HCT116 (cell line): ENCODE results near the gene PREP. TPM values are rescaled to one million over a fixed set of nuclear protein-coding genes. Genes with fewer than 3 reads are reported as not detected.

Source experiments
- ATAC-seq: fragments of 200-7000 bp; cut with Tn5 transposase; 2 replicates; pipeline ENCODE4 v1.9.1; 2020; ENCODE audit warnings: mild to moderate bottlenecking, moderate library complexity
- BruUV-seq: library from RNA; stranded (reverse); fragments of 400-500 nt; replicated peaks from 2 replicates; lab custom pipeline; 2021; lab: Mats Ljungman, UMichigan
- CTCF ChIA-PET: fragments of 300-600 bp; sonication (Branson Sonifier 250); formaldehyde crosslinking; loops from one replicate; lab custom pipeline; 2021; ENCODE audit warnings: antibody characterized with exemption; lab: Charles Lee
- POLR2A ChIA-PET: fragments of 300-600, 350-600 bp; sonication (Branson Sonifier 250); formaldehyde crosslinking; loops from one replicate; lab custom pipeline; 2021; ENCODE audit warnings: antibody characterized with exemption; lab: Charles Lee
- RAD21 ChIA-PET, 2 experiments: fragments of 300-600 bp; sonication (Branson Sonifier 250); formaldehyde crosslinking; loops; one replicate each; lab custom pipeline; 2023; ENCODE audit warnings: low total read pairs in 2 of 2; ENCODE audit not compliant: uncharacterized antibody in 2 of 2, unreplicated experiment in 2 of 2, low non-redundant PET in 1 of 2; lab: Charles Lee
- DNase-seq: peaks from one replicate; pipeline ENCODE4 v3.0.0-alpha.2; 2010; ENCODE audit warnings: low read depth, low spot score
- H2AFZ ChIP-seq: fragments of 200-600 bp; shearing (Covaris generic), sonication (generic); 2 replicates; pipeline ENCODE4 v1.6.1; 2017; ENCODE audit warnings: low read depth, mixed run types, mixed read lengths, antibody characterized with exemption, low read length; ENCODE audit not compliant: poor library complexity, severe bottlenecking
- H3K27ac ChIP-seq: 2 replicates; pipeline ENCODE4 v1.5.1; 2012; ENCODE audit warnings: low read depth, low read length
- H3K27me3 ChIP-seq: fragments of 200-600 bp; sonication (generic); 2 replicates; pipeline ENCODE4 v1.6.1; 2016; ENCODE audit warnings: mixed run types, low read length, mixed read lengths; ENCODE audit not compliant: insufficient read depth
- H3K36me3 ChIP-seq, 2 experiments: fragments of 200-500 bp in 1 of 2; fragments of 200-600 bp in 1 of 2; sonication (Bioruptor generic) in 1 of 2; sonication (generic) in 1 of 2; 2 replicates each; pipeline versions ENCODE4 v1.5.1 to v1.6.1; 2014 to 2016; ENCODE audit warnings: low read length in 2 of 2, inconsistent platforms in 1 of 2, mixed read lengths in 1 of 2, mixed run types in 1 of 2; ENCODE audit not compliant: insufficient read depth in 2 of 2, control insufficient read depth in 1 of 2
- H3K4me1 ChIP-seq, 2 experiments: fragments of 200-600 bp in 1 of 2; sonication (generic) in 1 of 2; 2 replicates each; pipeline versions ENCODE4 v1.5.1 to v1.6.1; 2012 to 2017; ENCODE audit warnings: low read length in 2 of 2, inconsistent platforms in 1 of 2, mild to moderate bottlenecking in 1 of 2, mixed read lengths in 1 of 2, mixed run types in 1 of 2, moderate library complexity in 1 of 2; ENCODE audit not compliant: insufficient read depth in 2 of 2, control insufficient read depth in 1 of 2
- H3K4me2 ChIP-seq: fragments of 200-600 bp; sonication (generic); 2 replicates; pipeline ENCODE4 v1.6.1; 2017; ENCODE audit warnings: mixed run types, low read length, mixed read lengths
- H3K4me3 ChIP-seq, 2 experiments: fragments of 200-600 bp in 1 of 2; sonication (generic) in 1 of 2; replicated peaks in 1 of 2; 2 replicates each; pipeline ENCODE4 v1.5.1; 2011 to 2016; ENCODE audit warnings: low read length in 2 of 2, control low read depth in 1 of 2, low read depth in 1 of 2, mild to moderate bottlenecking in 1 of 2, mixed read lengths in 1 of 2, mixed run types in 1 of 2
- H3K79me2 ChIP-seq: fragments of 200-600 bp; sonication (generic); 2 replicates; pipeline ENCODE4 v1.6.1; 2017; ENCODE audit warnings: mild to moderate bottlenecking, mixed run types, low read length, moderate library complexity, mixed read lengths; ENCODE audit not compliant: insufficient read depth
- H3K9ac ChIP-seq: fragments of 200-600 bp; sonication (generic); 2 replicates; pipeline ENCODE4 v1.6.1; 2016; ENCODE audit warnings: low read length, mixed read lengths
- H3K9me2 ChIP-seq: fragments of 200-600 bp; sonication (generic), shearing (Covaris generic); 2 replicates; pipeline ENCODE4 v1.6.1; 2017; ENCODE audit warnings: mixed run types, mild to moderate bottlenecking, moderate library complexity; ENCODE audit not compliant: insufficient read depth
- H3K9me3 ChIP-seq, 2 experiments: fragments of 200-500 bp in 1 of 2; fragments of 200-600 bp in 1 of 2; sonication (Bioruptor generic) in 1 of 2; sonication (generic) in 1 of 2; 2 replicates each; pipeline ENCODE4 v1.6.1; 2014 to 2017; ENCODE audit warnings: low read length in 2 of 2, mixed read lengths in 2 of 2, inconsistent platforms in 1 of 2, low read depth in 1 of 2, mild to moderate bottlenecking in 1 of 2, mixed run types in 1 of 2, moderate library complexity in 1 of 2; ENCODE audit not compliant: control insufficient read depth in 1 of 2, insufficient read depth in 1 of 2
- H4K20me1 ChIP-seq: fragments of 200-600 bp; sonication (generic), shearing (Covaris generic); 2 replicates; pipeline ENCODE4 v1.6.1; 2017; ENCODE audit warnings: mixed run types, mild to moderate bottlenecking, moderate library complexity; ENCODE audit not compliant: insufficient read depth
- CBX3 ChIP-seq: IDR thresholded peaks from 2 replicates; pipeline ENCODE4 v1.6.1; 2012; ENCODE audit warnings: low read depth
- CEBPB ChIP-seq: IDR thresholded peaks from 2 replicates; pipeline ENCODE4 v1.6.1; 2012; ENCODE audit warnings: low read depth
- ELF1 ChIP-seq: IDR thresholded peaks from 2 replicates; pipeline ENCODE4 v1.6.1; 2012; ENCODE audit warnings: low read depth, borderline replicate concordance
- FOSL1 ChIP-seq: IDR thresholded peaks from 2 replicates; pipeline ENCODE4 v1.6.1; 2012; ENCODE audit warnings: low read depth
- POLR2AphosphoS5 ChIP-seq: IDR thresholded peaks from 2 replicates; pipeline ENCODE4 v1.6.1; 2011; ENCODE audit warnings: mild to moderate bottlenecking, low read depth, low read length, moderate library complexity
- TCF7L2 ChIP-seq: IDR thresholded peaks from 2 replicates; pipeline ENCODE4 v1.7.0; 2011; ENCODE audit warnings: borderline replicate concordance, inconsistent platforms; ENCODE audit not compliant: insufficient read depth, insufficient read length; ENCODE audit errors: extremely low read depth
- YY1 ChIP-seq: IDR thresholded peaks from 2 replicates; pipeline ENCODE4 v1.6.1; 2011; ENCODE audit warnings: low read length, low read depth, moderate library complexity, mild to moderate bottlenecking; ENCODE audit not compliant: insufficient replicate concordance; ENCODE audit errors: extremely low read depth
- intact Hi-C: fragments of 100-400 bp; cut with micrococcal nuclease; formaldehyde crosslinking; loops from 2 replicates; pipeline ENCODE4 v1.10.0; 2022
- total RNA-seq: library from RNA; stranded (reverse); gene quantifications from one replicate; pipeline ENCODE4 v1.2.1, GENCODE V29; 2021; ENCODE audit not compliant: unreplicated experiment
- TF ChIP-seq, protein P1 (sequence below): IDR thresholded peaks from 2 replicates; pipeline ENCODE4 v1.6.1; 2011; ENCODE audit warnings: mild to moderate bottlenecking, low read length, moderate library complexity; ENCODE audit not compliant: insufficient replicate concordance; ENCODE audit errors: extremely low read depth
- TF ChIP-seq, protein P2 (sequence below): IDR thresholded peaks from 2 replicates; pipeline ENCODE4 v1.6.1; 2012

The PREP gene
- total RNA-seq, 1 experiment from 2014 or later: 53.5 TPM

DNA sequence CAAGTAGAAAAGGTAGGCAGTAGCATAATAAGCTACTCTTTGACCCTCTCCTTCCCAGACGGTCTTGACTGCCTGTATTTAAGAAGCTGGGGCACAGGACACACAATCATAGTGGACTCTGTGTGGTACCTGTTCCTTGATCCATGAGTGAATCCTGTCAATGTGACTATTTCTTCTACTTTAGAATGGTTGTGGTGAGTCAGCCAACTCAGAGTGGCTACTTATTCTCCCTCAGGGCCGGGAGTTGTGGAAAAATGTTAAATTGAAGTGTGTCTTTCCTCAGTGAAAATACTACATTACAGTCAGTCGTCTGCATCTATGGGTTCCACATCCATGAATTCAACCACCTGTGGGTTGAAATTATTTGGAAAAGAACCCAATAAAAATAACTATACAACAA is 30.8 kb upstream of the PREP start:
- no peaks in the 10 kb centered on the region for H3K79me2 ChIP-seq
- BruUV-seq: no TSS peak
- TF ChIP-seq POLR2AphosphoS5 (no peak), ELF1 (no peak), TCF7L2 (no peak), CEBPB (no peak), FOSL1 (no peak), CBX3 (no peak), YY1 (no peak)
- TF ChIP-seq, protein P1, sequence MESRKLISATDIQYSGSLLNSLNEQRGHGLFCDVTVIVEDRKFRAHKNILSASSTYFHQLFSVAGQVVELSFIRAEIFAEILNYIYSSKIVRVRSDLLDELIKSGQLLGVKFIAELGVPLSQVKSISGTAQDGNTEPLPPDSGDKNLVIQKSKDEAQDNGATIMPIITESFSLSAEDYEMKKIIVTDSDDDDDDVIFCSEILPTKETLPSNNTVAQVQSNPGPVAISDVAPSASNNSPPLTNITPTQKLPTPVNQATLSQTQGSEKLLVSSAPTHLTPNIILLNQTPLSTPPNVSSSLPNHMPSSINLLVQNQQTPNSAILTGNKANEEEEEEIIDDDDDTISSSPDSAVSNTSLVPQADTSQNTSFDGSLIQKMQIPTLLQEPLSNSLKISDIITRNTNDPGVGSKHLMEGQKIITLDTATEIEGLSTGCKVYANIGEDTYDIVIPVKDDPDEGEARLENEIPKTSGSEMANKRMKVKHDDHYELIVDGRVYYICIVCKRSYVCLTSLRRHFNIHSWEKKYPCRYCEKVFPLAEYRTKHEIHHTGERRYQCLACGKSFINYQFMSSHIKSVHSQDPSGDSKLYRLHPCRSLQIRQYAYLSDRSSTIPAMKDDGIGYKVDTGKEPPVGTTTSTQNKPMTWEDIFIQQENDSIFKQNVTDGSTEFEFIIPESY: no peak
- TF ChIP-seq, protein P2, sequence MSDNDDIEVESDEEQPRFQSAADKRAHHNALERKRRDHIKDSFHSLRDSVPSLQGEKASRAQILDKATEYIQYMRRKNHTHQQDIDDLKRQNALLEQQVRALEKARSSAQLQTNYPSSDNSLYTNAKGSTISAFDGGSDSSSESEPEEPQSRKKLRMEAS: no peak
- H3K4me2 ChIP-seq: no peak overlapping the region
- H3K27ac ChIP-seq: no peak overlapping the region
- intact Hi-C loops: loop anchor here (10.0 kb wide), 1 partner anchor 1011 kb away; no protein-coding TSS in a partner anchor
- peaks cover 5 to 20% of the 10 kb centered on the region in 2 experiments; a peak in 3 of 4 replicates for H3K4me1 ChIP-seq
- no peak overlapping the region for H3K4me3 ChIP-seq
- no peaks in the 10 kb centered on the region for H4K20me1 ChIP-seq
- ChIA-PET RAD21 (no interaction called here), POLR2A (no interaction called here), CTCF (no interaction called here)
- H3K9me2 ChIP-seq: no peaks in the 10 kb centered on the region
- no peak overlapping the region for H3K9ac ChIP-seq
- no peaks in the 10 kb centered on the region for H3K27me3 ChIP-seq
- ATAC-seq (no peak), DNase-seq (no peak)
- H3K9me3 ChIP-seq: no peaks in the 10 kb centered on the region
- no peaks in the 10 kb centered on the region for H3K36me3 ChIP-seq
- peak overlapping the region; percentile 94 for H2AFZ ChIP-seq
